ENCODE data around the gene SUPT16H. TPM values are rescaled to one million over a fixed set of nuclear protein-coding genes. Genes with fewer than 3 reads are reported as not detected.

The SUPT16H gene
- total and polyA plus RNA-seq, 2 of the 13 experiments (the other 11 are each of a cell fraction or from before 2014, with no cell fraction given) = 77.5 to 230 TPM

DNA sequence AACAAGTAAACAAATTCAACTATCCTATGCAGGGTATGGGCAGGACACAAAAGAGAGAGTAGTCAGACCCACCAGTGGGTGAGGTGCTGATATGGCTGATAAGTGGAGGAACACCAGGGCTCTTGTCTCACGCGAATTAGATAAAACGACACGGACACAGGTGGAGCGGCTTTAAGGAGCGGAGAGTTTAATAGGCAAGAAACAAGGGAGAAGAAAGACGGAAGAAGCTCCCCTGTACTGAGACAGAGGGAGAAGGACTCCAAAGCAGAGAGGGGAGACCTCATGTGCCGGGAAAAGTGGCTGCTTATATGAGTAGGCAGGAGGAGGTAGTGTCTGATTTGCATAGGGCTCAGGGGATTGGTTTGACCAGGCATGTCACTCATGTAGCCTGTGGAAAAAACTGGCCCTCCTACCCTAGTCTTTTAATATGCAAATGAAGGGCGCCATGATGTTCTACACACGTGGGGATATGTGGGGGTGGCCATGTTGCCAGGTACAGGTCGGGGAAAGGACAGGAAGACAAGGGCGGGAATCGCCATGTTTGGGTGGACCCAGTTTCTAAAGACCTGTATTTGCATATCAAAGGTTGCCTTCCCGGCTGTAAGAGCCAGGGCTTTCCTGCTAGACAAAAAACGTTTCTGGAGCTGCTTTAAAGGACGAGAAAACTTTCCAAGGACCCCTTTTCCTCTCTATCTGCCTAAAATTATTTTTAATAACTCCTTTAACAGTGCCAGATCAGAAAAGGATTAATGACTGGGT, 75.2 kb downstream of the SUPT16H start (continued):
- TF ChIP-seq ARNT (IDR thresholded peaks at IDR 0.05) (no peak), IRX3 (CRISPR knock-in tag; IDR thresholded peaks at IDR 0.05; ENCODE audit: borderline replicate concordance, low read depth) (no peak), ZFAT (CRISPR knock-in tag; conservative IDR thresholded peaks at IDR 0.05) (no peak), BCL6 (CRISPR knock-in tag; IDR thresholded peaks at IDR 0.05) (0 out of 2 replicates have a peak, but pooled peaks have one; percentile 9), SNAPC2 (CRISPR knock-in tag; IDR thresholded peaks at IDR 0.05) (peak; percentile 94), ZSCAN20 (CRISPR knock-in tag; IDR thresholded peaks at IDR 0.05; ENCODE audit: borderline replicate concordance) (0 out of 2 replicates have a peak, but pooled peaks have one; percentile 65), ARHGAP35 (CRISPR knock-in tag; IDR thresholded peaks at IDR 0.05; ENCODE audit: borderline replicate concordance) (no peak), ZNF331 (CRISPR knock-in tag; IDR thresholded peaks at IDR 0.05) (no peak), NFYC (CRISPR knock-in tag; IDR thresholded peaks at IDR 0.05) (peak; percentile 75), ZBTB1 (CRISPR knock-in tag; IDR thresholded peaks at IDR 0.05; ENCODE audit: borderline replicate concordance) (no peak), MIER3 (CRISPR knock-in tag; IDR thresholded peaks at IDR 0.05; ENCODE audit: borderline replicate concordance) (peak; percentile 20; the same call in 1 of the 2 replicates), TCF7L2 (IDR thresholded peaks at IDR 0.05; ENCODE audit: low read depth, low read length) (no peak), GATAD1 (CRISPR knock-in tag; IDR thresholded peaks at IDR 0.05) (no peak), CENPT (CRISPR knock-in tag; IDR thresholded peaks at IDR 0.05; ENCODE audit: low read depth) (no peak), MBD4 (IDR thresholded peaks at IDR 0.05; ENCODE audit: borderline replicate concordance, low read length) (no peak), SKI (IDR thresholded peaks at IDR 0.05; ENCODE audit: partially characterized antibody) (no peak), TGIF2 (CRISPR knock-in tag; IDR thresholded peaks at IDR 0.05) (peak; percentile 75; the same call in 1 of the 2 replicates), HOXD1 (CRISPR knock-in tag; IDR thresholded peaks at IDR 0.05) (no peak; the same call in 1 of the 2 replicates), ZNF614 (CRISPR knock-in tag; IDR thresholded peaks at IDR 0.05; ENCODE audit: borderline replicate concordance) (peak; percentile 15; the same call in 1 of the 2 replicates), ZNF549 (CRISPR knock-in tag; IDR thresholded peaks at IDR 0.05) (no peak)
- TF ChIP-seq, protein P1, sequence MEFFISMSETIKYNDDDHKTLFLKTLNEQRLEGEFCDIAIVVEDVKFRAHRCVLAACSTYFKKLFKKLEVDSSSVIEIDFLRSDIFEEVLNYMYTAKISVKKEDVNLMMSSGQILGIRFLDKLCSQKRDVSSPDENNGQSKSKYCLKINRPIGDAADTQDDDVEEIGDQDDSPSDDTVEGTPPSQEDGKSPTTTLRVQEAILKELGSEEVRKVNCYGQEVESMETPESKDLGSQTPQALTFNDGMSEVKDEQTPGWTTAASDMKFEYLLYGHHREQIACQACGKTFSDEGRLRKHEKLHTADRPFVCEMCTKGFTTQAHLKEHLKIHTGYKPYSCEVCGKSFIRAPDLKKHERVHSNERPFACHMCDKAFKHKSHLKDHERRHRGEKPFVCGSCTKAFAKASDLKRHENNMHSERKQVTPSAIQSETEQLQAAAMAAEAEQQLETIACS (CRISPR knock-in tag; IDR thresholded peaks at IDR 0.05) = no peak
- TF ChIP-seq, protein P2, sequence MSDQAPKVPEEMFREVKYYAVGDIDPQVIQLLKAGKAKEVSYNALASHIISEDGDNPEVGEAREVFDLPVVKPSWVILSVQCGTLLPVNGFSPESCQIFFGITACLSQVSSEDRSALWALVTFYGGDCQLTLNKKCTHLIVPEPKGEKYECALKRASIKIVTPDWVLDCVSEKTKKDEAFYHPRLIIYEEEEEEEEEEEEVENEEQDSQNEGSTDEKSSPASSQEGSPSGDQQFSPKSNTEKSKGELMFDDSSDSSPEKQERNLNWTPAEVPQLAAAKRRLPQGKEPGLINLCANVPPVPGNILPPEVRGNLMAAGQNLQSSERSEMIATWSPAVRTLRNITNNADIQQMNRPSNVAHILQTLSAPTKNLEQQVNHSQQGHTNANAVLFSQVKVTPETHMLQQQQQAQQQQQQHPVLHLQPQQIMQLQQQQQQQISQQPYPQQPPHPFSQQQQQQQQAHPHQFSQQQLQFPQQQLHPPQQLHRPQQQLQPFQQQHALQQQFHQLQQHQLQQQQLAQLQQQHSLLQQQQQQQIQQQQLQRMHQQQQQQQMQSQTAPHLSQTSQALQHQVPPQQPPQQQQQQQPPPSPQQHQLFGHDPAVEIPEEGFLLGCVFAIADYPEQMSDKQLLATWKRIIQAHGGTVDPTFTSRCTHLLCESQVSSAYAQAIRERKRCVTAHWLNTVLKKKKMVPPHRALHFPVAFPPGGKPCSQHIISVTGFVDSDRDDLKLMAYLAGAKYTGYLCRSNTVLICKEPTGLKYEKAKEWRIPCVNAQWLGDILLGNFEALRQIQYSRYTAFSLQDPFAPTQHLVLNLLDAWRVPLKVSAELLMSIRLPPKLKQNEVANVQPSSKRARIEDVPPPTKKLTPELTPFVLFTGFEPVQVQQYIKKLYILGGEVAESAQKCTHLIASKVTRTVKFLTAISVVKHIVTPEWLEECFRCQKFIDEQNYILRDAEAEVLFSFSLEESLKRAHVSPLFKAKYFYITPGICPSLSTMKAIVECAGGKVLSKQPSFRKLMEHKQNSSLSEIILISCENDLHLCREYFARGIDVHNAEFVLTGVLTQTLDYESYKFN (CRISPR knock-in tag; conservative IDR thresholded peaks at IDR 0.05) = peak; percentile 28; the same call in 1 of the 2 replicates
- TF ChIP-seq, protein P3, sequence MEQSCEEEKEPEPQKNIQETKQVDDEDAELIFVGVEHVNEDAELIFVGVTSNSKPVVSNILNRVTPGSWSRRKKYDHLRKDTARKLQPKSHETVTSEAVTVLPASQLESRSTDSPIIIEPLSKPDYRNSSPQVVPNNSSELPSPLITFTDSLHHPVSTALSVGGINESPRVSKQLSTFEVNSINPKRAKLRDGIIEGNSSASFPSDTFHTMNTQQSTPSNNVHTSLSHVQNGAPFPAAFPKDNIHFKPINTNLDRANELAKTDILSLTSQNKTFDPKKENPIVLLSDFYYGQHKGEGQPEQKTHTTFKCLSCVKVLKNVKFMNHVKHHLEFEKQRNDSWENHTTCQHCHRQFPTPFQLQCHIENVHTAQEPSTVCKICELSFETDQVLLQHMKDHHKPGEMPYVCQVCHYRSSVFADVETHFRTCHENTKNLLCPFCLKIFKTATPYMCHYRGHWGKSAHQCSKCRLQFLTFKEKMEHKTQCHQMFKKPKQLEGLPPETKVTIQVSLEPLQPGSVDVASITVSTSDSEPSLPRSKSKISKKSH (CRISPR knock-in tag; IDR thresholded peaks at IDR 0.05; ENCODE audit: borderline replicate concordance) = no peak

Measured in HepG2 (cell line).